Measurements from ENCODE around the gene RPTOR.

GRCh38 chr17:80566054-80566400, 21.4 kb downstream of the RPTOR start:
- TF ChIP-seq CTCF (IDR thresholded peaks at IDR 0.05; ENCODE audit: insufficient read depth, low read depth, low read length): no peak
- TF ChIP-seq EZH2 (IDR thresholded peaks at IDR 0.05; ENCODE audit: insufficient read depth, low read length): no peak
